Stimulated activated CD4-positive, alpha-beta T cell treated with anti-CD3 and anti-CD28 coated beads, Interleukin-12 subunit alpha, Interleukin-12 subunit beta, amount 100 ng/mL, for 48 hours (primary cell): ENCODE measurements around the gene ATRAID.
"Not testable (repeated sequence)": the region's sequence is repeated elsewhere in the genome, so short reads cannot be mapped to it uniquely, and the experiment has no call there.

ENCODE experiments used
- DNase-seq, 3 donors: peaks; one replicate each; pipeline ENCODE4 v3.0.0-alpha.2; 2020; ENCODE audit warnings: low read depth in 2 of 3, low spot score in 1 of 3

The ATRAID gene

GRCh38 chr2:27194538-27195354, 17.1 kb upstream of the ATRAID start:
- no peak for DNase-seq

- DNase-seq, result not testable (repeated sequence)
These were observed 16.0 kb upstream of the ATRAID start for GRCh38 chr2:27195799-27196198.

GRCh38 chr2:27198068-27198467, 13.8 kb upstream of the ATRAID start:
- not testable (repeated sequence) for DNase-seq

- no peak for DNase-seq
These were observed 13.2 kb upstream of the ATRAID start for GRCh38 chr2:27198627-27199026.

DNA sequence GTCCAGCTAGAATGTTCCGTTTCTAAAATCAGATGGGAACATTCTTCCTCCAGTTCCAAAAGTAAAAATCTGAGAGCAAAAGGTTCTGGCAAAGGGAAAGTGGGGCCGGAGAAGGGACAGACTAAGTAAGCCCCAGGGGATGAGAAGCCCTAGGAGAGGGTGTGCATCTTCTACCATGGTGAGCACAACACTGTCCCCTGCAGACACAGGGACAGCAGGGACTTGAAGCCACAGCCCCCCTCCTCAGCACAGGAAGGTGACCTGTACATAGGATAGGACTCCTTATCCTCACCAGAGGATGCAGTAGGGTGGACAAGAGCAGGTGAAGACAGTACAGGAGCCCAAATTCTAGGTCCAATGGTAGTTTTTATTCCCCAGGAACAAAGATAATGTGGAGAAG, 12.6 kb upstream of the ATRAID start:
- no peak for DNase-seq

DNA sequence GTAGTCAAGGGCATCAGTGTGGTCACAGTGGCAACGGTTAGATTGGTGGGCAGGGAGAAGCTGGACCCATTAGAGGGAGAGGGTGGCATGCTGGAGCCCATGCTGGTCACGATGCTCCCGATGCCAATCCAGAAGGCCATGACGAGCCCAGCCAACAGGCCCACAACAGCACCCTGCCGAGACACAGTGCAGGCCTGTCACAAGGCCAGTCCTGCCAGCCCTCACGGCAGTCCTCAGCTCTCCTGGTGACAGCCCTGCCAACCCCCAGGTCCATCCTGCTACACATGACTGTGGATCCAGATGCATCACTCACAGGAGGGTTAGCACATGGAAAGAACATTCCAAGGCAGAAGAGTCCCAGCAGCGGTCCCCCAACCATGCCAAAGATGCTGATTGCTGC, 10.2 kb upstream of the ATRAID start:
- no peak for DNase-seq

- DNase-seq, result no peak
These were observed 9.0 kb upstream of the ATRAID start for GRCh38 chr2:27202854-27203253.

- DNase-seq, result no peak
These were observed 8.1 kb upstream of the ATRAID start for GRCh38 chr2:27203741-27204140.

DNA sequence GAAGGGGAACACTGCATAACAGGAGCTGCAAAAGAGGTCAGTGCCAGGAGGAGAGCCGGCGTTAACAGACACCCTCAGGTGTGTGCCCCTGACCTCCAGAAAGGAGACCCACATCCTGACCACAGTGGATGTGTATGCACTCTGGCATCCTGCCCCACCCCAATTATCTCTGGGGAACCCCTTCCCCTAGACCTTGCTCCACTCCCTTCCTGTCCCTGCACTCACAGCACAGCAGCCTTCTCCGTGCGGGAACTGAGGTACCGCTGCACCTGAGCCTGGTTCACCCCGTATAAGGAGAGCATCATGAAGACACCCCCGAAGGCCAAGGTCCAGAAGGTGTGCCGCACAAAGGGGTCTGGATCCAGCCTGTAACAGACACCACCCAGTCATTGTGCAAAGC, 7.3 kb upstream of the ATRAID start:
- no peak for DNase-seq

- no peak for DNase-seq
These were observed 6.6 kb upstream of the ATRAID start for GRCh38 chr2:27205206-27205605.

DNA sequence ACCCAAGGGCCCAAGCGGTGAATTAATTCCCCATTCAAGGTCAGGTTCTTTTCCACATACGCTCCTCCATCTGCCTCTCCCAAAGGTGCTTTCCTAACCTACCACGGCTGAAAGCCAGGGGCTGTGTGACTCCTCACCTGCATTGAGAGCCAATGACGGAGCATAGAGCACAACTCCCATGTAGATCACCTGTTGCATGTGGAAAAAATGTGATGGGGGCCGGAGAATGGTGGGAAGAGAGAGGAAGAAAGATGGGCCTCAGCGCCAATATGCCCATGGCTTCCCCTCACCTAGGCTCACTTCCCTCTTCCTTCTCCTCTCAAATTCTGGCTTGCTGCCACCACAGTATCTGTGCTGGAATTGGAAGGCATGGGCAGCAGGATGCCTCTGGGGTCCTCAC, 5.5 kb upstream of the ATRAID start:
- DNase-seq, result no peak

DNA sequence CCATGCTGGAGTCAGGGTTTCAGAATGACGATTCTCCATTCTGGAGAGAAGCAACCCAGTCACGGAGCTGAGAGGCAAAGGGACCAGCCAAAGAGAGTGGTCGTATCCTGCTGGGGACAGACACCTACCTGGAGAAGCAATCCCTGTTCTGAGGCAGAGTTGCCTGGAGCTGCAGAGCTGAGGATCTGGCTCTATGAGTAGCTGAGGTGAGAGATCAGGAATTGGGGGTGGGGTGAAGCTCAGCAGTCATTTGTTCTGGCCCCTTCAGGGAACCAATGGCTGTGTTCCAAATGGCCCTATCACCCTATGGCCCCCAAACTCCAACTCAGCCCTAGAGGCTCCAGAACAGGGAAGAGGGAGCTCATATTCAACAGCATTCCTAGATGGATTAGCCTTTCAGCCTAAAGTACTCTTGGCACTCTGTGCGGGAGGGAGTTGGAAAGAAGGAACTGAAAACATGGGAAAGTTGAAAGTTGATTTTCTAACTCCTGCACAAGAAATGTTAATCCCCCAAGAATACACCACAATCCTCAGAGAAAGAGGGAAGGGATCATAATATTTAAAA, 3.3 kb upstream of the ATRAID start:
- DNase-seq, result no peak

DNA sequence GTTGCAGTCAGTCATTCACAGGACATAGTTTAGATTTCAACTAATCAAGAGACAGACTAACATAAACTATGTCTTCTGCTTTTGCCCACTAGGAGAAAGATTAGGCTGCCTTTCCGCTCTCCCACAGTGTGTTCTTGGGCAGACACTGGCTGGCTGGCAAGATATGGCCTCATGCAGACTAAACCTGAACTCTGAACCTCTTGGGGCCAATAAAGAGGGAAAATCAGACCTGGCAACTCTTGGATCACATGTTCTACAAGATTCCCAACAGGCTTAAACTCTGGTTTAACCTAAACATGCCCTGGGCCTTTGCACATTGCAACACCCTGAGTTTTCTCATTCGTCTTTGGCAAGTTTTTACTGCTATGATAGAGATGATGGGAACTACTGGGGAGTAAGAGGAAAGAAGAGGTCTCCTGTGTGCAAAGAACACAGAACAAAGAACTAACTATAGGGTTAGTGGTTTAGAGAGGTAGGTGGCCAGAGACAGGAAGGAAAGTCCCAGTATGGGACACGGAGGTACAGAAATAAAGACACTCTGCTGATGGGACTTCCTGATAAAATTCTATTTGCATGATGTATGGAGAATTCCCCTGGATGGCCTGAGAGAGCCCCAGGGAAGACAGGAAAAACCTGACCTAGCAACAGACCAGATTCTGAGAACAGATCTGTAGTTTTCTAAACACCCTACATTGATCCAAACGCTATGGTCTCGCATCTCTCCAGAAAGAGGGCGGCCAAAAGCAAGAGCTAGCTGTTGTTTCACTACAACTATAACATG, 2.0 kb upstream of the ATRAID start:
- no peak for DNase-seq

- DNase-seq, result no peak
These were observed 449 bp upstream of the ATRAID start for GRCh38 chr2:27211241-27211942.

- peak; percentile 18 to 30 (median 23) for DNase-seq
These were observed 1.0 kb downstream of the ATRAID start for GRCh38 chr2:27212626-27213471.

DNA sequence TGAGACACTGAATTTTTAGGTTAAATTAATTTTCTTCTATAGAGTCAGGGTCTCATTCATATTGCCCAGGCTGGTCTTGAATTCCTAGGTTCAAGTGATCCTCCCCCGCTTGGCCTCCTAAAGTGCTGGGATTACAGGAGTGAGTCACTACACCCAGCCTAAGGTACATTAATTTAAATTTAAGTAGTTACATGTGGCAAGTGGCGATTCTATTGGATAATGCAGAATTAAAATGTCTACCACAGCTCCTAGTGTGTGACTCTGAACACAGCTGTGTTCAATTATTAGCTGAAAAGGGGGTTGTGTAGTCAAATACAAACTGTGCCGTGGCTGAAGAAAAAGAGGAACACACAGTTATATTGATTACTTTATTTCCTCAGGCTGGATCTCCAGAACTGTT, 3.1 kb downstream of the ATRAID start:
- no peak for DNase-seq

DNA sequence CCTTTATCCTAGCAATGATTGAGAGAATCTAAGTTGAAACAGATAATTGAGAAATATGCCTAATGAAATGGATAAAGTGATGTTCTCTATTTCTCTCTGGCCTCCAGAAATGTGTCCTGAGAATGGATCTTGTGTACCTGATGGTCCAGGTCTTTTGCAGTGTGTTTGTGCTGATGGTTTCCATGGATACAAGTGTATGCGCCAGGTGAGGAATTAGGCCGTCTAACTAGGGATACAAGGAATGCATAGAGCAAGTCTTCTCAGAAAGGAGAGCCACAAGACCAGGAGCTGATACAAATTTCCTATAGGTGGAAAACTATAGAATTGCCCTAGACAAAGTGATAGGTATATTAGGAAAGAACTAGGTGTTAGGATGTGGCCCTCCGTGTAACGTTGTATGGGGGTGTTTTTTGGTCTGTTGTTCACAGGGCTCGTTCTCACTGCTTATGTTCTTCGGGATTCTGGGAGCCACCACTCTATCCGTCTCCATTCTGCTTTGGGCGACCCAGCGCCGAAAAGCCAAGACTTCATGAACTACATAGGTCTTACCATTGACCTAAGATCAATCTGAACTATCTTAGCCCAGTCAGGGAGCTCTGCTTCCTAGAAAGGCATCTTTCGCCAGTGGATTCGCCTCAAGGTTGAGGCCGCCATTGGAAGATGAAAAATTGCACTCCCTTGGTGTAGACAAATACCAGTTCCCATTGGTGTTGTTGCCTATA, 4.7 kb downstream of the ATRAID start:
- no peak for DNase-seq

- peak; percentile 78 to 88 (median 81) for DNase-seq
These were observed 5.6 kb downstream of the ATRAID start, which contains the start of gene CAD for GRCh38 chr2:27217173-27218121. Gene CAD (plus strand): TSS chr2:27217369. CDS start chr2:27217552, 183 bp downstream.

DNA sequence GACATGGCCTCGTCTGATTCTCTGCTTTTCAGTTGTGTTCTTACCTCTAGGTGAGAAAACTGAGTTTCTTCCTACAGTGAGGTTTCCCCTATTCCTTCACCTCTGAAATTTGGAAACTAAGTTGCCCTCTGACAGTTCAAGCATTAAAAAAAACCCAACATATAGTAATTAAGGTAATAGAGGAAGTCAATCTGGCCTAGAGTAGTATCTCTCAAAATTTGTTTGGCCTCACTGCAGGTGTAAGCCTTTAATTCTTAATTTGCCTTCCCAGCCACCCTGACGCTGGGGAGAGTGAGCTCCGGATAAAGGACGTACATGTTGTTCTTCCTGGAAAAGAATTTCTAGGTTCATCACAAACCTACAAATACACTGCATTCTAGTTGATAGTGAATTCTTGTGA, 6.8 kb downstream of the ATRAID start:
- no peak for DNase-seq
